H1 (cell line): Measurements from ENCODE around the gene PDX1. TPM values are rescaled to one million over a fixed set of nuclear protein-coding genes. Genes with fewer than 3 reads are reported as not detected.

Experiments used
- CTCF ChIA-PET: fragments of 300-600 bp; sonication (Branson Sonifier 250); formaldehyde crosslinking; loops from one replicate; lab custom pipeline; 2021; ENCODE audit not compliant: partially characterized antibody; lab: Charles Lee
- POLR2A ChIA-PET: fragments of 300-600 bp; sonication (Branson Sonifier 250); formaldehyde crosslinking; loops from one replicate; lab custom pipeline; 2021; ENCODE audit warnings: inconsistent platforms; ENCODE audit not compliant: partially characterized antibody; lab: Charles Lee
- DNase-seq, 2 experiments: peaks; one replicate each; pipeline versions ENCODE4 v3.0.0 to v3.0.0-alpha.2; 2010 to 2022; ENCODE audit warnings: low spot score in 2 of 2, low read depth in 1 of 2, mixed read lengths in 1 of 2
- FAIRE-seq: peaks from 2 replicates; lab custom pipeline; 2011; peaks lifted over from hg19 to GRCh38; lab: Jason Lieb, UNC
- H2AFZ ChIP-seq: 2 replicates; pipeline ENCODE4 v1.8.1; 2012; ENCODE audit warnings: low read length, inconsistent platforms
- H2AK5ac ChIP-seq: 2 replicates; pipeline ENCODE4 v1.6.1; 2013; ENCODE audit warnings: low read depth, low read length
- H2BK120ac ChIP-seq: replicated peaks from 2 replicates; pipeline ENCODE3; 2013; ENCODE audit warnings: low read depth, low read length, inconsistent platforms
- H2BK12ac ChIP-seq: 2 replicates; pipeline ENCODE4 v1.6.1; 2013; ENCODE audit warnings: low read depth, low read length
- H2BK15ac ChIP-seq: 2 replicates; pipeline ENCODE4 v1.6.1; 2013; ENCODE audit warnings: low read length
- H2BK20ac ChIP-seq: 2 replicates; pipeline ENCODE4 v1.6.1; 2013; ENCODE audit warnings: low read length
- H2BK5ac ChIP-seq: 2 replicates; pipeline ENCODE4 v1.6.1; 2013; ENCODE audit warnings: low read depth, low read length
- H3K14ac ChIP-seq: 2 replicates; pipeline ENCODE4 v1.6.1; 2013; ENCODE audit warnings: inconsistent platforms; ENCODE audit not compliant: insufficient read length
- H3K18ac ChIP-seq: 2 replicates; pipeline ENCODE4 v1.6.1; 2013; ENCODE audit warnings: low read length; ENCODE audit errors: extremely low read depth
- H3K23ac ChIP-seq: 2 replicates; pipeline ENCODE4 v1.6.1; 2013; ENCODE audit warnings: inconsistent platforms; ENCODE audit not compliant: insufficient read length
- H3K23me2 ChIP-seq: 2 replicates; pipeline ENCODE4 v1.6.1; 2013; ENCODE audit warnings: low read depth, low read length
- H3K27ac ChIP-seq: 2 replicates; pipeline ENCODE4 v1.6.1; 2011; ENCODE audit warnings: low read depth, low read length, inconsistent platforms
- H3K27me3 ChIP-seq, 4 experiments: replicated peaks in 1 of 4; 1 replicate in 1 of 4; 2 replicates in 3 of 4; pipeline versions ENCODE4 v1.6.1 to v1.8.1; 2011 to 2013; ENCODE audit warnings: low read length in 3 of 4, mild to moderate bottlenecking in 3 of 4, inconsistent platforms in 2 of 4, mixed read lengths in 2 of 4, moderate library complexity in 1 of 4; ENCODE audit not compliant: control insufficient read depth in 3 of 4, insufficient read depth in 3 of 4; ENCODE audit errors: extremely low read depth in 1 of 4
- H3K36me3 ChIP-seq, 4 experiments: 2 replicates each; pipeline versions ENCODE4 v1.6.1 to v1.8.1; 2011 to 2013; ENCODE audit warnings: mild to moderate bottlenecking in 4 of 4, low read length in 3 of 4, moderate library complexity in 2 of 4, control low read depth in 1 of 4, inconsistent platforms in 1 of 4; ENCODE audit not compliant: insufficient read depth in 4 of 4, control insufficient read depth in 2 of 4
- H3K4ac ChIP-seq: replicated peaks from 2 replicates; pipeline ENCODE3; 2013; ENCODE audit warnings: low read length, low read depth, mixed read lengths, inconsistent platforms; ENCODE audit not compliant: insufficient read length
- H3K4me1 ChIP-seq, 4 experiments: replicated peaks in 1 of 4; 1 replicate in 1 of 4; 2 replicates in 3 of 4; pipeline versions ENCODE4 v1.6.1 to v1.8.1; 2011 to 2013; ENCODE audit warnings: low read length in 3 of 4, inconsistent platforms in 2 of 4, mixed read lengths in 1 of 4; ENCODE audit not compliant: insufficient read depth in 4 of 4, control insufficient read depth in 3 of 4
- H3K4me2 ChIP-seq, 2 experiments: 2 replicates each; pipeline versions ENCODE4 v1.6.1 to v1.8.1; 2011 to 2013; ENCODE audit warnings: low read depth in 2 of 2, low read length in 2 of 2, control low read depth in 1 of 2, inconsistent platforms in 1 of 2, mild to moderate bottlenecking in 1 of 2; ENCODE audit not compliant: insufficient read depth in 1 of 2
- H3K4me3 ChIP-seq, 4 experiments: fragments of 200-600, 300-600 bp in 1 of 4; sonication (generic), shearing (Covaris generic), sonication (Bioruptor Twin) in 1 of 4; 2 replicates each; pipeline versions ENCODE4 v1.5.1 to v1.8.1; 2011 to 2016; ENCODE audit warnings: low read length in 4 of 4, low read depth in 3 of 4, control low read depth in 2 of 4, inconsistent platforms in 2 of 4, mild to moderate bottlenecking in 2 of 4, mixed read lengths in 1 of 4, moderate library complexity in 1 of 4; ENCODE audit not compliant: insufficient read depth in 2 of 4; ENCODE audit errors: extremely low read depth in 1 of 4
- H3K56ac ChIP-seq: replicated peaks from 2 replicates; pipeline ENCODE3; 2013; ENCODE audit warnings: low read depth, mild to moderate bottlenecking, mixed read lengths, low read length, inconsistent platforms; ENCODE audit not compliant: insufficient read length
- H3K79me1 ChIP-seq: 2 replicates; pipeline ENCODE4 v1.6.1; 2013; ENCODE audit warnings: low read depth, low read length, control low read depth
- H3K79me2 ChIP-seq, 2 experiments: 2 replicates each; pipeline versions ENCODE4 v1.6.1 to v1.8.1; 2012 to 2013; ENCODE audit warnings: low read length in 2 of 2, mild to moderate bottlenecking in 2 of 2, inconsistent platforms in 1 of 2; ENCODE audit not compliant: insufficient read depth in 2 of 2, control insufficient read depth in 1 of 2
- H3K9ac ChIP-seq, 4 experiments: replicated peaks in 1 of 4; 1 replicate in 1 of 4; 2 replicates in 3 of 4; pipeline versions ENCODE4 v1.6.1 to v1.8.1; 2011 to 2013; ENCODE audit warnings: low read depth in 3 of 4, low read length in 3 of 4, control low read depth in 2 of 4, mild to moderate bottlenecking in 2 of 4, moderate library complexity in 2 of 4, inconsistent platforms in 1 of 4; ENCODE audit errors: extremely low read depth in 1 of 4
- H3K9me3 ChIP-seq, 2 experiments: 2 replicates each; pipeline versions ENCODE4 v1.6.1 to v1.8.1; 2012 to 2013; ENCODE audit warnings: mild to moderate bottlenecking in 2 of 2, moderate library complexity in 2 of 2, control low read depth in 1 of 2, inconsistent platforms in 1 of 2, low read depth in 1 of 2, low read length in 1 of 2, mixed read lengths in 1 of 2; ENCODE audit not compliant: insufficient read depth in 2 of 2
- H4K20me1 ChIP-seq, 2 experiments: replicated peaks in 1 of 2; 2 replicates each; pipeline versions ENCODE3 to v1.8.1; 2011 to 2013; ENCODE audit warnings: inconsistent platforms in 2 of 2, low read length in 2 of 2, mild to moderate bottlenecking in 1 of 2; ENCODE audit not compliant: insufficient read depth in 2 of 2, control insufficient read depth in 1 of 2
- H4K5ac ChIP-seq: 2 replicates; pipeline ENCODE4 v1.6.1; 2013; ENCODE audit warnings: low read length, low read depth, mixed read lengths, inconsistent platforms; ENCODE audit not compliant: insufficient read length
- H4K8ac ChIP-seq: 2 replicates; pipeline ENCODE4 v1.8.0; 2013; ENCODE audit warnings: mild to moderate bottlenecking, moderate library complexity, low read length, inconsistent platforms; ENCODE audit not compliant: insufficient read depth; ENCODE audit errors: extremely low read depth
- H4K91ac ChIP-seq: replicated peaks from 2 replicates; pipeline ENCODE3; 2013; ENCODE audit warnings: low read length, mixed read lengths, inconsistent platforms; ENCODE audit not compliant: insufficient read length
- BACH1 ChIP-seq: IDR thresholded peaks from 2 replicates; pipeline ENCODE4 v1.6.1; 2012; ENCODE audit warnings: low read length, improper control_type of control experiment
- CBX5 ChIP-seq: fragments of 300-800, 300-1000 bp; sonication (generic); IDR thresholded peaks from 2 replicates; pipeline ENCODE4 v1.7.1; 2016; ENCODE audit warnings: antibody characterized with exemption, low read length, low read depth
- CTBP2 ChIP-seq: IDR thresholded peaks from 2 replicates; pipeline ENCODE4 v1.7.0; 2011; ENCODE audit warnings: borderline replicate concordance, mild to moderate bottlenecking, moderate library complexity, mixed read lengths, low read length; ENCODE audit not compliant: insufficient read depth, insufficient read length
- HDAC2 ChIP-seq, 2 experiments: fragments of 300-600 bp in 1 of 2; sonication (generic) in 1 of 2; IDR thresholded peaks; 2 replicates each; pipeline ENCODE4 v1.6.1; 2011 to 2012; ENCODE audit warnings: low read depth in 2 of 2, low read length in 2 of 2, mild to moderate bottlenecking in 2 of 2, moderate library complexity in 2 of 2, borderline replicate concordance in 1 of 2, inconsistent platforms in 1 of 2
- KDM5A ChIP-seq: fragments of 200-600 bp; IDR thresholded peaks from 2 replicates; pipeline ENCODE4 v1.7.1; 2012; ENCODE audit warnings: mild to moderate bottlenecking, low read length, inconsistent platforms, mixed read lengths
- MAFK ChIP-seq: IDR thresholded peaks from 2 replicates; pipeline ENCODE4 v1.6.1; 2012; ENCODE audit warnings: low read depth, mild to moderate bottlenecking, improper control_type of control experiment, low read length
- NRF1 ChIP-seq: IDR thresholded peaks from 2 replicates; pipeline ENCODE4 v1.6.1; 2011; ENCODE audit warnings: mild to moderate bottlenecking, low read depth, low read length, improper control_type of control experiment
- PHF8 ChIP-seq: fragments of 200-600 bp; sonication (generic); conservative IDR thresholded peaks from 2 replicates; pipeline ENCODE4 v1.7.1; 2012; ENCODE audit warnings: low read depth, mild to moderate bottlenecking, inconsistent platforms, low read length, moderate library complexity
- RAD21 ChIP-seq, 2 experiments: IDR thresholded peaks in 1 of 2; conservative IDR thresholded peaks in 1 of 2; 2 replicates each; pipeline ENCODE4 v1.6.1; 2011; ENCODE audit warnings: low read depth in 2 of 2, low read length in 2 of 2, improper control_type of control experiment in 1 of 2, inconsistent platforms in 1 of 2, mild to moderate bottlenecking in 1 of 2, moderate library complexity in 1 of 2
- SIRT6 ChIP-seq: IDR thresholded peaks from one replicate; pipeline ENCODE4 v1.7.1; 2012; ENCODE audit warnings: low read length, inconsistent platforms
- SUZ12 ChIP-seq: fragments of 200-600 bp; sonication (generic); IDR thresholded peaks from 2 replicates; pipeline ENCODE4 v1.6.1; 2012; ENCODE audit warnings: mild to moderate bottlenecking, inconsistent platforms, low read length, moderate library complexity, mixed read lengths
- WGBS, 2 experiments: shearing (Covaris generic) in 1 of 2; methylation state at CpG; one replicate each; pipeline versions ENCODE4 v1.1.6 to v1.1.7; 2013 to 2015; ENCODE audit warnings: low lambda C conversion rate in 2 of 2, mixed read lengths in 2 of 2, inconsistent platforms in 1 of 2, low coverage in 1 of 2, missing lambda C conversion rate in 1 of 2; ENCODE audit not compliant: insufficient replicate concordance in 2 of 2, insufficient coverage in 1 of 2, insufficient read length in 1 of 2; ENCODE audit errors: extremely low coverage in 1 of 2, missing lambda C conversion rate in 1 of 2; 5-methylcytosine and 5-hydroxymethylcytosine counted together
- polyA plus RNA-seq, 7 experiments: library from polyadenylated mRNA; depleted of rRNA in 3 of 7; stranded (reverse) in 5 of 7; unstranded in 2 of 7; fragments of >200 nt in 5 of 7; fragments of 200-250 nt in 2 of 7; gene quantifications; 1 replicate in 5 of 7; 2 replicates in 1 of 7; 4 replicates in 1 of 7; pipeline versions ENCODE4 v1.2.1 to v1.2.3, GENCODE V29; 2011 to 2013; ENCODE audit warnings: missing spikeins in 2 of 7, mixed read lengths in 2 of 7
- total RNA-seq: library from RNA; stranded (reverse); fragmentation: NEBNext Ultra II Directional; extraction: Animal tissue kit (Norgen Biotek cat#: 25700); gene quantifications from 2 replicates; pipeline ENCODE4 v1.2.1, GENCODE V29; 2021

PDX1 gene
- total and polyA plus RNA-seq, 2 of the 8 experiments (the other 6 are each of a cell fraction or from before 2014, with no cell fraction given): not detected

GRCh38 chr13:27942972-27943371, 23.2 kb downstream of the PDX1 start:
- no peak overlapping the region for H3K18ac ChIP-seq
- H4K8ac ChIP-seq: no peak overlapping the region
- no peaks in the 10 kb centered on the region for H3K4me1 ChIP-seq
- H3K23me2 ChIP-seq: no peaks in the 10 kb centered on the region
- no peaks in the 10 kb centered on the region for H3K36me3 ChIP-seq
- no peak overlapping the region for H2BK120ac ChIP-seq
- CTCF ChIA-PET: interaction anchor here (0.7 to 4.4 kb wide), 3 partner anchors 11 to 557 kb away, joined by 3 to 27 read pairs (median 3); no protein-coding TSS in a partner anchor
- H2AK5ac ChIP-seq: no peak overlapping the region
- no peaks in the 10 kb centered on the region for H3K79me1 ChIP-seq
- H3K9me3 ChIP-seq: peaks cover 0 to 2% of the 10 kb centered on the region in 2 experiments; a peak in 1 of 4 replicates
- no peak for DNase-seq
- no peak overlapping the region for H4K5ac ChIP-seq
- H3K14ac ChIP-seq: no peak overlapping the region
- no peak overlapping the region for H3K4ac ChIP-seq
- H2BK20ac ChIP-seq: no peak overlapping the region
- H3K9ac ChIP-seq: no peak overlapping the region
- H3K27me3 ChIP-seq: peaks cover 0 to 2% (median 0%) of the 10 kb centered on the region in 4 experiments; a peak in 2 of 7 replicates
- H3K56ac ChIP-seq: no peak overlapping the region
- H3K4me2 ChIP-seq: no peak overlapping the region
- POLR2A ChIA-PET: interaction anchor here (1.3 kb wide), 1 partner anchor 135 kb away, joined by 3 read pairs; no protein-coding TSS in a partner anchor
- no peaks in the 10 kb centered on the region for H3K79me2 ChIP-seq
- TF ChIP-seq PHF8 (no peak), CTBP2 (no peak), SIRT6 (no peak), MAFK (no peak), HDAC2 (IDR thresholded peaks at IDR 0.05; ENCODE audit: borderline replicate concordance in 1 of 2, low read depth in 2 of 2, low read length in 2 of 2) (no peak), SUZ12 (no peak), CBX5 (no peak), RAD21 (IDR thresholded peaks at IDR 0.05 in 1 of 2, conservative IDR thresholded peaks at IDR 0.05 in 1 of 2; ENCODE audit: low read depth in 2 of 2, low read length in 2 of 2) (no peak), KDM5A (no peak), NRF1 (no peak), BACH1 (no peak)
- TF ChIP-seq, all 59 proteins: peak for 0
- Histone ChIP-seq H2AFZ (no peak overlapping the region), H4K20me1 (no peaks in the 10 kb centered on the region), H3K23ac (no peak overlapping the region), H3K4me3 (no peak overlapping the region), H4K91ac (no peak overlapping the region), H2BK15ac (no peak overlapping the region), H3K27ac (no peak overlapping the region), H2BK12ac (no peak overlapping the region), H2BK5ac (no peak overlapping the region)
- FAIRE-seq: no peak
- WGBS, 2 experiments: 71% methylated on average over 1 of the region's 1 CpG; no CpG with 5 or more reads in 1 of the 2 experiments
